C4-2B (cell line): ENCODE measurements around the gene RNF133.
A peak's percentile ranks its signal among the peaks of the same experiment; 100 is the strongest.

ENCODE experiments used
- H3K27ac ChIP-seq: fragments of 450-650 bp; 2 replicates; pipeline ENCODE4 v1.5.1; 2017
- CTCF ChIP-seq: fragments of 450-650 bp; conservative IDR thresholded peaks from 2 replicates; pipeline ENCODE4 v1.5.1; 2017; ENCODE audit warnings: mild to moderate bottlenecking
- ZFX ChIP-seq: fragments of 450-650 bp; IDR thresholded peaks from 2 replicates; pipeline ENCODE4 v1.6.1; 2017

Gene RNF133

GRCh38 chr7:122658856-122659255, 40.1 kb downstream of the RNF133 start:
- TF ChIP-seq ZFX (no peak), CTCF (no peak)
- H3K27ac ChIP-seq: no peak overlapping the region

GRCh38 chr7:122653685-122654084, 45.2 kb downstream of the RNF133 start:
- H3K27ac ChIP-seq: no peak overlapping the region
- no peak for TF ChIP-seq ZFX
- no peak for TF ChIP-seq CTCF

GRCh38 chr7:122652876-122653275, 46.0 kb downstream of the RNF133 start:
- TF ChIP-seq CTCF: no peak
- no peak for TF ChIP-seq ZFX
- H3K27ac ChIP-seq: peak overlapping the region; percentile 44

GRCh38 chr7:122651451-122651850, 47.5 kb downstream of the RNF133 start:
- H3K27ac ChIP-seq: no peak overlapping the region
- TF ChIP-seq ZFX (no peak), CTCF (no peak)
